OCI-LY7 (cell line): ENCODE measurements around the gene ROR2.

Experiments
- CTCF ChIP-seq: fragments of 200-600 bp; sonication (generic); conservative IDR thresholded peaks from 2 replicates; pipeline ENCODE4 v1.5.1; 2014; ENCODE audit warnings: mild to moderate bottlenecking, antibody characterized with exemption, low read length, moderate library complexity, mixed read lengths
- EZH2phosphoT487 ChIP-seq: fragments of 200-600 bp; sonication (generic); IDR thresholded peaks from 2 replicates; pipeline ENCODE4 v1.6.1; 2018; ENCODE audit warnings: low read depth, borderline replicate concordance, mild to moderate bottlenecking, mixed run types, antibody characterized with exemption, low read length, moderate library complexity, mixed read lengths

GRCh38 chr9:91726406-91727100, 223.5 kb downstream of the ROR2 start:
- TF ChIP-seq CTCF (no peak), EZH2phosphoT487 (no peak)
